Keratinocyte (primary cell): Measurements from ENCODE around the gene SOX2.

Source experiments
- CTCF ChIP-seq, 3 experiments: IDR thresholded peaks in 1 of 3; conservative IDR thresholded peaks in 1 of 3; optimal IDR thresholded peaks in 1 of 3; 2 replicates in 2 of 3; 3 replicates in 1 of 3; pipeline versions ENCODE3 to v1.5.1; 2011; ENCODE audit warnings: low read length in 3 of 3, mild to moderate bottlenecking in 3 of 3, moderate library complexity in 2 of 3, control low read depth in 1 of 3, inconsistent platforms in 1 of 3; ENCODE audit not compliant: insufficient read depth in 2 of 3; ENCODE audit errors: extremely low read depth in 1 of 3
- EZH2 ChIP-seq: IDR thresholded peaks from one replicate; pipeline ENCODE4 v1.6.1; 2012; ENCODE audit warnings: inconsistent platforms, mild to moderate bottlenecking, low read length, moderate library complexity

DNA sequence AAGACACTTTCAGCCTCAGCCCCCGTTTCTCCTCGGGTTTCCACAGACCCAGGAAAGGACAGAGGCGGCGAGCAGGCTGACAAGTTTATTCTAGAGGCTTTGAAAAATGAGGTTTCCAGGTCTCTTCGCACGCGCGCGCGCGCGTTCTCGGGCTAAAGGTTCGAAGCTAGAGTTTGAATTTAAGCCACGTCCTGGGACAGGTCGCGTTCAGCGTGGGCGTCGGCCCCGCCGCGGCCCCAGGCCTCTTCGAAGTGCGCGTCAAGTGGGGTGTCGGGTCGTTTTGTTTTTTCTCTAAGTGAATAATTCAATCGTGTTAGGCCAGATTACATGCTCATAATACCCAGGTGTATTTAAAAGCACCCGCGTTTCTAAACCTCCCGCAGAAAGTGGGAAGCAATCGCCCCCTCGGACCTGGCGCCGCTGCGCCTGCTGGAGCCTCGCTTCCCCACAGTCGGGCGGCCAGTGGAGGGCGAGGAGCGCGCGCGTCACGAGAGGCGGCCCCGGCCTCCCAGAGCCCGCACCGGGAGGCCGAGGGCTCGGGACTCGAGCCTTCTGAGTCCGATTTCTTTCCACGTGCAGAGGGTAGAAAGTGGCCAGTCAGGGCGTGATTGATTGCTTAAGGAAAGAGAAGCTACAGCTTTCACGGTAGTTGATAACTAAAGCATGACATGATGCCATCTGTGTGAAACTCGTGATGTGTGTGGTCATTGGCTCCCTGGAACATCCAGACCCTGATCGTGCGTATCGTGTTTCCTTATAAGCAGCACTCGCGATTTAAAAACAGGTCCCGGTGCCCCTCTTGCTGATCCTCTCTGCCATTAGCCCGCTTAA is 15.8 kb upstream of the SOX2 start:
- TF ChIP-seq CTCF (optimal IDR thresholded peaks at IDR 0.05 in 1 of 3, IDR thresholded peaks at IDR 0.05 in 1 of 3, conservative IDR thresholded peaks at IDR 0.05 in 1 of 3; ENCODE audit: extremely low read depth in 1 of 3, insufficient read depth in 2 of 3, low read length in 3 of 3) (no peak), EZH2 (peak; percentile 38)
